Cardiac fibroblast (primary cell): ENCODE data around the gene TTC38.

ENCODE experiments used
- DNase-seq, 2 donors: peaks; one replicate each; pipeline versions ENCODE4 v3.0.0 to v3.0.0-alpha.2; 2010; ENCODE audit warnings: low read depth in 2 of 2
- H3K4me3 ChIP-seq, 2 donors: replicated peaks in 1 of 2; 1 replicate in 1 of 2; 2 replicates in 1 of 2; pipeline ENCODE4 v1.5.1; 2011; ENCODE audit warnings: low read depth in 2 of 2, low read length in 2 of 2, mild to moderate bottlenecking in 2 of 2, moderate library complexity in 1 of 2
- CTCF ChIP-seq: IDR thresholded peaks from one replicate; pipeline ENCODE4 v1.5.1; 2011; ENCODE audit warnings: low read depth, mild to moderate bottlenecking, low read length, inconsistent platforms

The TTC38 gene

DNA sequence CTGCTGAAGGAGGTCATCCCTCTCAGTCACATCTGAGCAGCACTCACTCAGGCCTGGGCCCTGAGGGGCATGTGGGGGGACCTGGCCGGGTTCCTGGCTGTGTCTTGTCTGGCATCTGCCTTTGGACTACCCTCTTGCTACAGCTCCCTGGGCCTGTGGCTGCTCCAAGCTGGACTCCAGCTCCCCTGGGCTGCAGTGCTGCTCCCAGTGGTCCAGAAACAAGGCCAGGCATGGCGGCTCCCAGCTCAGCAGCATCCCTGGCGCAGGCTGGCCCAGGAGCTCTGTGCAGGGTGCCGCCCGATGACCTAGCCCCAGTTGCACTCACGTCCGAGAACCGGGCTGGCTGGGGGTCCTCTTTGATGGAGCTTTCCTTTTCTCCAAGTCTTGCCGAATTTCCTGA lies 23.0 kb upstream of the TTC38 start:
- H3K4me3 ChIP-seq: no peak overlapping the region
- no peak for DNase-seq
- no peak for TF ChIP-seq CTCF

GRCh38 chr22:46245511-46245910 lies 22.3 kb upstream of the TTC38 start:
- H3K4me3 ChIP-seq: no peak overlapping the region
- no peak for TF ChIP-seq CTCF
- peak; percentile 27 to 32 for DNase-seq

- no peak for DNase-seq
- no peak for TF ChIP-seq CTCF
- H3K4me3 ChIP-seq: no peak overlapping the region
These were observed 21.6 kb upstream of the TTC38 start for GRCh38 chr22:46246178-46246577.

- no peak for TF ChIP-seq CTCF
- no peak for DNase-seq
- H3K4me3 ChIP-seq: no peak overlapping the region
These were observed 20.3 kb upstream of the TTC38 start for GRCh38 chr22:46247443-46247975.

GRCh38 chr22:46250035-46250782 lies 17.6 kb upstream of the TTC38 start, which contains the start of gene CDPF1:
TSS of gene CDPF1 (minus strand) at chr22:46250293. CDS start at chr22:46248284, 2,009 bp downstream.
- no peak for TF ChIP-seq CTCF
- H3K4me3 ChIP-seq: peak within 1 kb of the TSS; percentile 86 to 88
- DNase-seq: peak; percentile 73 to 84

GRCh38 chr22:46250783-46251125 lies 17.1 kb upstream of the TTC38 start:
- TF ChIP-seq CTCF: no peak
- DNase-seq: no peak

More at GRCh38 chr22:46250783-46251125, 17.1 kb upstream of the TTC38 start:
- peak overlapping the region; percentile 86 to 88 for H3K4me3 ChIP-seq
